Neuronal stem cell (in vitro differentiated cells): ENCODE data around the gene KLF15.

Source experiments
- DNase-seq: peaks from one replicate; pipeline ENCODE4 v3.0.0-alpha.2; 2013; ENCODE audit warnings: low spot score
- H2AFZ ChIP-seq: one replicate; pipeline ENCODE4 v1.6.1; 2013; ENCODE audit warnings: mild to moderate bottlenecking, low read length, inconsistent platforms
- H2AK5ac ChIP-seq: 2 replicates; pipeline ENCODE4 v1.6.1; 2013; ENCODE audit warnings: low read depth, mild to moderate bottlenecking, inconsistent platforms, low read length, moderate library complexity, mixed read lengths
- H2BK120ac ChIP-seq: 2 replicates; pipeline ENCODE4 v1.6.1; 2013; ENCODE audit warnings: low read depth, mild to moderate bottlenecking, inconsistent platforms, low read length, moderate library complexity, mixed read lengths
- H2BK12ac ChIP-seq: one replicate; pipeline ENCODE4 v1.6.1; 2013; ENCODE audit warnings: low read length, inconsistent platforms
- H2BK15ac ChIP-seq: 2 replicates; pipeline ENCODE4 v1.6.1; 2013; ENCODE audit warnings: mild to moderate bottlenecking, low read length, inconsistent platforms, mixed read lengths
- H2BK5ac ChIP-seq: one replicate; pipeline ENCODE4 v1.6.1; 2013; ENCODE audit warnings: inconsistent platforms, mild to moderate bottlenecking, low read length, moderate library complexity
- H3K14ac ChIP-seq: one replicate; pipeline ENCODE4 v1.6.1; 2013; ENCODE audit warnings: low read length, inconsistent platforms
- H3K18ac ChIP-seq: 2 replicates; pipeline ENCODE4 v1.6.1; 2013; ENCODE audit warnings: low read length, inconsistent platforms
- H3K23ac ChIP-seq: 2 replicates; pipeline ENCODE4 v1.6.1; 2013; ENCODE audit warnings: low read depth, mild to moderate bottlenecking, mixed read lengths, low read length, inconsistent platforms; ENCODE audit not compliant: poor library complexity
- H3K27ac ChIP-seq: replicated peaks from 3 replicates; pipeline ENCODE4 v1.5.1; 2013; ENCODE audit warnings: low read length, inconsistent platforms
- H3K27me3 ChIP-seq, 3 experiments: 2 replicates each; pipeline ENCODE4 v1.6.1; 2013; ENCODE audit warnings: low read length in 3 of 3, mild to moderate bottlenecking in 2 of 3, inconsistent platforms in 1 of 3, low read depth in 1 of 3, mixed read lengths in 1 of 3, moderate library complexity in 1 of 3; ENCODE audit not compliant: control insufficient read depth in 3 of 3, insufficient read depth in 3 of 3
- H3K36me3 ChIP-seq, 2 donors: replicated peaks in 1 of 2; 2 replicates each; pipeline ENCODE4 v1.6.1; 2013; ENCODE audit warnings: low read length in 2 of 2; ENCODE audit not compliant: control insufficient read depth in 2 of 2, insufficient read depth in 2 of 2
- H3K4ac ChIP-seq: 2 replicates; pipeline ENCODE4 v1.6.1; 2013; ENCODE audit warnings: inconsistent platforms, mild to moderate bottlenecking, low read length, moderate library complexity
- H3K4me1 ChIP-seq, 2 donors: 1 replicate in 1 of 2; 2 replicates in 1 of 2; pipeline ENCODE4 v1.6.1; 2013; ENCODE audit warnings: low read length in 2 of 2, low read depth in 1 of 2; ENCODE audit not compliant: control insufficient read depth in 2 of 2, insufficient read depth in 1 of 2
- H3K4me2 ChIP-seq: one replicate; pipeline ENCODE4 v1.6.1; 2013; ENCODE audit warnings: mild to moderate bottlenecking, low read length, inconsistent platforms; ENCODE audit not compliant: insufficient read depth, poor library complexity, severe bottlenecking
- H3K4me3 ChIP-seq, 2 donors: 2 replicates each; pipeline ENCODE4 v1.5.1; 2013; ENCODE audit warnings: low read length in 2 of 2, mild to moderate bottlenecking in 2 of 2, inconsistent platforms in 1 of 2, moderate library complexity in 1 of 2
- H3K79me1 ChIP-seq: one replicate; pipeline ENCODE4 v1.6.1; 2013; ENCODE audit warnings: low read depth, mild to moderate bottlenecking, inconsistent platforms, low read length, moderate library complexity
- H3K9ac ChIP-seq: one replicate; pipeline ENCODE4 v1.6.1; 2013; ENCODE audit warnings: mild to moderate bottlenecking, low read depth, low read length, inconsistent platforms; ENCODE audit not compliant: poor library complexity
- H3K9me3 ChIP-seq, 2 donors: replicated peaks in 1 of 2; 2 replicates each; pipeline versions ENCODE3 to v1.6.1; 2013; ENCODE audit warnings: low read length in 2 of 2, mild to moderate bottlenecking in 2 of 2, inconsistent platforms in 1 of 2, low read depth in 1 of 2, mixed read lengths in 1 of 2, moderate library complexity in 1 of 2; ENCODE audit not compliant: control insufficient read depth in 2 of 2, insufficient read depth in 1 of 2
- H4K8ac ChIP-seq: one replicate; pipeline ENCODE4 v1.6.1; 2013; ENCODE audit warnings: low read depth, mild to moderate bottlenecking, inconsistent platforms, low read length, moderate library complexity
- H4K91ac ChIP-seq: one replicate; pipeline ENCODE4 v1.6.1; 2013; ENCODE audit warnings: low read length, low read depth, mild to moderate bottlenecking, inconsistent platforms; ENCODE audit not compliant: poor library complexity
- WGBS, 2 donors: extraction: QIAGEN DNeasy Blood & Tissue Kit; methylation state at CpG; one replicate each; pipeline ENCODE4 v1.1.7; 2013; ENCODE audit warnings: missing lambda C conversion rate in 2 of 2, mixed read lengths in 1 of 2; ENCODE audit not compliant: insufficient read length in 2 of 2, insufficient replicate concordance in 1 of 2; ENCODE audit errors: extremely low coverage in 2 of 2; 5-methylcytosine and 5-hydroxymethylcytosine counted together

Gene KLF15

GRCh38 chr3:126319701-126320295 is 37.4 kb downstream of the KLF15 start:
- Histone ChIP-seq H3K27me3 (peaks cover 0 to 45% (median 0%) of the 10 kb centered on the region in 3 experiments), H3K4me3 (no peak overlapping the region), H2BK12ac (no peak overlapping the region), H3K27ac (no peak overlapping the region), H3K79me1 (no peaks in the 10 kb centered on the region), H3K18ac (no peak overlapping the region), H3K9me3 (no peaks in the 10 kb centered on the region), H2AFZ (no peak overlapping the region), H2BK5ac (no peak overlapping the region), H4K8ac (no peak overlapping the region), H3K14ac (no peak overlapping the region), H2BK120ac (no peak overlapping the region), H3K4me2 (no peak overlapping the region), H3K9ac (no peak overlapping the region), H2AK5ac (no peak overlapping the region), H4K91ac (no peak overlapping the region), H3K23ac (no peak overlapping the region), H3K4me1 (no peaks in the 10 kb centered on the region), H3K4ac (no peak overlapping the region), H3K36me3 (no peaks in the 10 kb centered on the region), H2BK15ac (no peak overlapping the region)
- DNase-seq, result no peak
- no CpG with 5 or more reads among the region's 6 CpGs for WGBS, 2 donors

GRCh38 chr3:126317029-126317996 is 39.9 kb downstream of the KLF15 start:
- H2BK12ac ChIP-seq, result no peak overlapping the region
- H3K23ac ChIP-seq, result no peak overlapping the region
- no peak overlapping the region for H2BK15ac ChIP-seq
- no peak overlapping the region for H3K4me2 ChIP-seq
- H2AK5ac ChIP-seq, result no peak overlapping the region
- peaks cover 0 to 44% (median 0%) of the 10 kb centered on the region in 3 experiments for H3K27me3 ChIP-seq
- no peaks in the 10 kb centered on the region for H3K4me1 ChIP-seq
- no peak overlapping the region for H3K27ac ChIP-seq
- H3K36me3 ChIP-seq, result no peaks in the 10 kb centered on the region
- H3K18ac ChIP-seq, result no peak overlapping the region
- no peak overlapping the region for H4K91ac ChIP-seq
- no peak overlapping the region for H3K4ac ChIP-seq
- H4K8ac ChIP-seq, result no peak overlapping the region
- no peak overlapping the region for H2BK5ac ChIP-seq
- no peak overlapping the region for H2BK120ac ChIP-seq
- H3K9me3 ChIP-seq, result no peaks in the 10 kb centered on the region
- no peak overlapping the region for H3K9ac ChIP-seq
- H3K79me1 ChIP-seq, result no peaks in the 10 kb centered on the region
- no peak overlapping the region for H3K14ac ChIP-seq
- WGBS, 2 donors, result no CpG with 5 or more reads among the region's 14 CpGs
- no peak for DNase-seq
- no peak overlapping the region for H2AFZ ChIP-seq
- H3K4me3 ChIP-seq, result no peak overlapping the region

DNA sequence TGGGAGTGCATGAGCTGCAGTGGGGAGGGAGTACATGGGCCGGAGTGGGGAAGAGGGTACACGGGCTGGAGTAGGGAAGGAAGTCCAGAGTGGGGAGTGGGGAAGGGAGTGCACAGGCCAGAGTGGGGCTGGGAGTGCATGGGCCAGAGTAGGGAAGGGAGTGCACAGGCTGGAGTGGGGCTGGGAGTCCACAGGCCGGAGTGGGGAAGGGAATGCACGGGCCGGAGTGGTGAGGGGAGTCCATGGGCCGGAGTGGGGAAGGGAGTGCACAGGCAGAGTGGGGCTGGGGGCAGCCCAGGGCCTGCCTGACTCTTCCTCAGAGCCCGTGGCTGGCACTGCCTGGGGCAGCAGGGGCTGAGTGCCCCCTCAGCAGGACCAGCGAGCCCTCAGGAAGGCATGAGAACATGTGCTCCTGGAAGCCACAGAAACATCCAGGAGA is 40.7 kb downstream of the KLF15 start:
- Histone ChIP-seq H2AFZ (no peak overlapping the region), H4K91ac (no peak overlapping the region), H3K23ac (no peak overlapping the region), H3K27me3 (peaks cover 0 to 37% (median 0%) of the 10 kb centered on the region in 3 experiments), H3K4me2 (no peak overlapping the region), H2BK120ac (no peak overlapping the region), H2BK15ac (no peak overlapping the region), H3K36me3 (no peaks in the 10 kb centered on the region), H3K4me1 (no peaks in the 10 kb centered on the region), H3K18ac (peak overlapping the region; percentile 25), H2AK5ac (no peak overlapping the region), H3K9me3 (no peaks in the 10 kb centered on the region), H3K14ac (no peak overlapping the region), H3K4me3 (no peak overlapping the region), H3K4ac (no peak overlapping the region), H3K27ac (no peak overlapping the region), H2BK12ac (no peak overlapping the region), H3K79me1 (no peaks in the 10 kb centered on the region), H2BK5ac (peak overlapping the region; percentile 35), H3K9ac (peak overlapping the region; percentile 21), H4K8ac (no peak overlapping the region)
- WGBS, 2 donors, result no CpG with 5 or more reads among the region's 8 CpGs
- DNase-seq, result no peak

DNA sequence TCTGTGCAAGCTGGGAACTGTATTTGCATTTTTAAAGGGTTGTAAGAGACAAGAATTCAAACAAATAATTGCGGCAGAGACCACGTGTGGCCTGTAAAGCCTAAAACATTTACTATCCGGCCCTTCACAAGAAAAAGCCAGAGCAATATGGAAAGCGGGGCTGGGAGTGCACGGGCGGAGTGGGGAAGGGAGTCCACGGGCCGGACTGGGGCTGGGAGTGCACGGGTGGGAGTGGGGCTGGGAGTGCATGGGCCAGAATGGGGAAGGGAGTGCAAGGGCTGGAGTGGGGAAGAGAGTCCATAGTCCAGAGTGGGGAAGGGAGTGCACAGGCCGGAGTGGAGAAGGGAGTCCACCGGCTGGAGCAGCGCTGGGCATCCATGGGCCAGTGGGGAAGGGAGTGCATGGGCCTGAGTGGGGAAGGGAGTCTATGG is 41.2 kb downstream of the KLF15 start:
- no CpG with 5 or more reads among the region's 12 CpGs for WGBS, 2 donors

More for the DNA sequence above, 41.2 kb downstream of the KLF15 start:
- Histone ChIP-seq H3K4ac (no peak overlapping the region), H3K23ac (no peak overlapping the region), H3K9ac (peak overlapping the region; percentile 21), H3K27me3 (peaks cover 0 to 32% (median 0%) of the 10 kb centered on the region in 3 experiments), H3K4me3 (no peak overlapping the region), H4K8ac (no peak overlapping the region), H3K14ac (no peak overlapping the region), H3K4me2 (no peak overlapping the region), H3K27ac (no peak overlapping the region), H2AFZ (no peak overlapping the region), H3K4me1 (no peaks in the 10 kb centered on the region), H3K18ac (peak overlapping the region; percentile 25), H4K91ac (no peak overlapping the region), H2BK12ac (no peak overlapping the region), H2BK5ac (peak overlapping the region; percentile 35), H3K9me3 (no peaks in the 10 kb centered on the region), H2BK15ac (no peak overlapping the region), H3K36me3 (no peaks in the 10 kb centered on the region), H2AK5ac (no peak overlapping the region), H2BK120ac (no peak overlapping the region), H3K79me1 (no peaks in the 10 kb centered on the region)
- DNase-seq, result no peak
